IMR-90 (cell line): ENCODE measurements around the gene ZNF691. TPM values are rescaled to one million over a fixed set of nuclear protein-coding genes. Genes with fewer than 3 reads are reported as not detected.

Source experiments
- ATAC-seq: fragments of 200-7000 bp; cut with Tn5 transposase; 2 replicates; pipeline ENCODE4 v1.9.1; 2020; ENCODE audit warnings: low read depth, mild to moderate bottlenecking, moderate library complexity
- BruUV-seq: library from RNA; stranded (reverse); fragments of 400-500 nt; replicated peaks from 2 replicates; lab custom pipeline; 2021; lab: Mats Ljungman, UMichigan
- CTCF ChIA-PET: fragments of 300-600 bp; formaldehyde crosslinking; extraction: SDS; loops from one replicate; lab custom pipeline; 2021; ENCODE audit warnings: antibody characterized with exemption; lab: Yijun Ruan, JAX
- POLR2A ChIA-PET: fragments of 300-600 bp; sonication (Branson Sonifier 250); formaldehyde crosslinking; loops from one replicate; lab custom pipeline; 2022; ENCODE audit warnings: antibody characterized with exemption; ENCODE audit not compliant: unreplicated experiment; lab: Charles Lee
- DNase-seq: peaks from one replicate; pipeline ENCODE4 v3.0.0; 2013
- H2AFZ ChIP-seq: replicated peaks from 2 replicates; pipeline ENCODE3; 2013; ENCODE audit warnings: low read length, mild to moderate bottlenecking; ENCODE audit not compliant: poor library complexity
- H2AK5ac ChIP-seq: 2 replicates; pipeline ENCODE4 v1.6.1; 2013; ENCODE audit warnings: low read depth, low read length, inconsistent platforms
- H2AK9ac ChIP-seq: replicated peaks from 2 replicates; pipeline ENCODE3; 2013; ENCODE audit warnings: mild to moderate bottlenecking, low read depth, low read length, moderate library complexity; ENCODE audit not compliant: poor library complexity
- H2BK120ac ChIP-seq: 2 replicates; pipeline ENCODE4 v1.6.1; 2013; ENCODE audit warnings: low read depth, low read length, inconsistent platforms
- H2BK15ac ChIP-seq: 3 replicates; pipeline ENCODE4 v1.6.1; 2013; ENCODE audit warnings: low read depth, low read length, inconsistent platforms
- H2BK20ac ChIP-seq: 2 replicates; pipeline ENCODE4 v1.6.1; 2013; ENCODE audit warnings: low read depth, mild to moderate bottlenecking, inconsistent platforms, low read length, moderate library complexity
- H2BK5ac ChIP-seq: 2 replicates; pipeline ENCODE4 v1.6.1; 2013; ENCODE audit warnings: mild to moderate bottlenecking, low read depth, low read length, inconsistent platforms; ENCODE audit not compliant: poor library complexity, severe bottlenecking
- H3K14ac ChIP-seq: replicated peaks from 2 replicates; pipeline ENCODE4 v1.6.1; 2013; ENCODE audit warnings: low read depth, low read length, inconsistent platforms
- H3K18ac ChIP-seq: 2 replicates; pipeline ENCODE4 v1.6.1; 2013; ENCODE audit warnings: low read depth, low read length, control low read depth
- H3K23ac ChIP-seq: 2 replicates; pipeline ENCODE4 v1.6.1; 2013; ENCODE audit warnings: low read depth, low read length, inconsistent platforms
- H3K27ac ChIP-seq: 2 replicates; pipeline ENCODE4 v1.5.1; 2013; ENCODE audit warnings: mild to moderate bottlenecking, control low read depth, low read length; ENCODE audit not compliant: insufficient read depth
- H3K27me3 ChIP-seq: 2 replicates; pipeline ENCODE4 v1.6.1; 2013; ENCODE audit warnings: low read length; ENCODE audit not compliant: control insufficient read depth, insufficient read depth
- H3K36me3 ChIP-seq: 2 replicates; pipeline ENCODE4 v1.6.1; 2013; ENCODE audit warnings: low read length, mixed read lengths; ENCODE audit not compliant: control insufficient read depth, insufficient read depth
- H3K4ac ChIP-seq: 2 replicates; pipeline ENCODE4 v1.6.1; 2013; ENCODE audit warnings: low read depth, low read length, inconsistent platforms
- H3K4me1 ChIP-seq: 2 replicates; pipeline ENCODE4 v1.6.1; 2013; ENCODE audit warnings: low read length, mixed read lengths; ENCODE audit not compliant: control insufficient read depth, insufficient read depth
- H3K4me2 ChIP-seq: 2 replicates; pipeline ENCODE4 v1.6.1; 2013; ENCODE audit warnings: low read depth, mild to moderate bottlenecking, control low read depth, low read length, moderate library complexity
- H3K4me3 ChIP-seq: 2 replicates; pipeline ENCODE4 v1.5.1; 2013; ENCODE audit warnings: low read depth, mild to moderate bottlenecking, control low read depth, low read length, moderate library complexity; ENCODE audit not compliant: insufficient read depth
- H3K56ac ChIP-seq: 2 replicates; pipeline ENCODE4 v1.6.1; 2013; ENCODE audit warnings: low read length, inconsistent platforms; ENCODE audit not compliant: insufficient read depth; ENCODE audit errors: extremely low read depth
- H3K79me1 ChIP-seq, 2 experiments: 2 replicates each; pipeline ENCODE4 v1.6.1; 2013; ENCODE audit warnings: low read length in 2 of 2, inconsistent platforms in 1 of 2, low read depth in 1 of 2
- H3K9ac ChIP-seq: 2 replicates; pipeline ENCODE4 v1.6.1; 2013; ENCODE audit warnings: low read depth, low read length, control low read depth
- H3K9me1 ChIP-seq: 2 replicates; pipeline ENCODE4 v1.6.1; 2013; ENCODE audit warnings: low read length, inconsistent platforms; ENCODE audit not compliant: insufficient read depth
- H3K9me3 ChIP-seq: 2 replicates; pipeline ENCODE4 v1.6.1; 2013; ENCODE audit warnings: low read length; ENCODE audit not compliant: control insufficient read depth, insufficient read depth
- H4K20me1 ChIP-seq: 2 replicates; pipeline ENCODE4 v1.6.1; 2013; ENCODE audit warnings: low read length, inconsistent platforms; ENCODE audit not compliant: insufficient read depth
- H4K5ac ChIP-seq: 2 replicates; pipeline ENCODE4 v1.6.1; 2013; ENCODE audit warnings: mild to moderate bottlenecking, low read depth, low read length, control low read depth
- H4K8ac ChIP-seq, 2 experiments: 2 replicates each; pipeline ENCODE4 v1.6.1; 2013; ENCODE audit warnings: low read depth in 2 of 2, low read length in 2 of 2, control low read depth in 1 of 2, inconsistent platforms in 1 of 2
- H4K91ac ChIP-seq: 2 replicates; pipeline ENCODE4 v1.6.1; 2013; ENCODE audit warnings: low read depth, low read length, inconsistent platforms; ENCODE audit not compliant: insufficient read depth
- BHLHE40 ChIP-seq: fragments of 150-350 bp; IDR thresholded peaks from 2 replicates; pipeline ENCODE4 v1.6.1; 2016; ENCODE audit warnings: mild to moderate bottlenecking, low read depth, low read length
- CEBPB ChIP-seq: IDR thresholded peaks from 2 replicates; pipeline ENCODE4 v1.6.1; 2012; ENCODE audit warnings: low read depth, low read length, improper control_type of control experiment
- CHD1 ChIP-seq: IDR thresholded peaks from 2 replicates; pipeline ENCODE4 v1.6.1; 2012; ENCODE audit warnings: low read depth, low read length, improper control_type of control experiment
- FOS ChIP-seq: fragments of 150-350 bp; IDR thresholded peaks from 2 replicates; pipeline ENCODE4 v1.6.1; 2016; ENCODE audit warnings: low read depth, low read length
- MAFK ChIP-seq: IDR thresholded peaks from 2 replicates; pipeline ENCODE4 v1.6.1; 2012; ENCODE audit warnings: low read depth, low read length, improper control_type of control experiment
- MAZ ChIP-seq: IDR thresholded peaks from 2 replicates; pipeline ENCODE4 v1.6.1; 2012; ENCODE audit warnings: low read depth, mild to moderate bottlenecking, low read length, improper control_type of control experiment, moderate library complexity, borderline replicate concordance
- NFE2L2 ChIP-seq: fragments of 150-350 bp; IDR thresholded peaks from 2 replicates; pipeline ENCODE4 v1.6.1; 2016; ENCODE audit warnings: low read depth, mild to moderate bottlenecking, low read length
- RCOR1 ChIP-seq: IDR thresholded peaks from 2 replicates; pipeline ENCODE4 v1.6.1; 2012; ENCODE audit warnings: mild to moderate bottlenecking, low read length, improper control_type of control experiment; ENCODE audit not compliant: insufficient replicate concordance
- RFX5 ChIP-seq: IDR thresholded peaks from 2 replicates; pipeline ENCODE4 v1.8.0; 2012; ENCODE audit warnings: low read depth, mild to moderate bottlenecking, low read length, moderate library complexity
- SMC3 ChIP-seq: fragments of 150-350 bp; IDR thresholded peaks from 2 replicates; pipeline ENCODE4 v1.6.1; 2016; ENCODE audit warnings: low read depth, mild to moderate bottlenecking, antibody characterized with exemption, low read length, moderate library complexity
- WGBS, 2 experiments: methylation state at CpG; one replicate each; pipeline versions ENCODE4 v1.1.5 to v1.1.7; 2013; ENCODE audit warnings: missing lambda C conversion rate in 2 of 2; ENCODE audit not compliant: insufficient read length in 1 of 2; ENCODE audit errors: extremely low coverage in 2 of 2; 5-methylcytosine and 5-hydroxymethylcytosine counted together
- dilution Hi-C: fragments of 300-500 bp; cut with HindIII; formaldehyde crosslinking; loops from one replicate; pipeline ENCODE4 v1.14.3; 2018; ENCODE audit warnings: low sequenced_read_pairs; ENCODE audit not compliant: unreplicated experiment
- in situ Hi-C: fragments of 300-500 bp; cut with MboI; formaldehyde crosslinking; loops from 3 replicates; pipeline ENCODE4 v1.14.3; 2019; ENCODE audit warnings: low sequenced_read_pairs, inconsistent platforms, mixed read lengths
- intact Hi-C: fragments of 100-400 bp; cut with micrococcal nuclease; formaldehyde crosslinking; loops from 2 replicates; pipeline ENCODE4 v1.10.0; 2022
- polyA plus RNA-seq, 3 experiments: library from polyadenylated mRNA; depleted of rRNA; stranded (reverse); fragments of >200 nt; gene quantifications; 2 replicates each; pipeline ENCODE4 v1.2.3, GENCODE V29; 2012; ENCODE audit warnings: low replicate concordance in 1 of 3
- total RNA-seq: library from RNA; depleted of rRNA; stranded (reverse); fragments of >200 nt; gene quantifications from 2 replicates; pipeline ENCODE4 v1.2.3, GENCODE V29; 2012
- TF ChIP-seq, protein P1 (sequence below): fragments of 150-350 bp; IDR thresholded peaks from 2 replicates; pipeline ENCODE4 v1.6.1; 2016; ENCODE audit warnings: low read depth, mild to moderate bottlenecking, low read length, moderate library complexity, borderline replicate concordance

ZNF691 gene
- total and polyA plus RNA-seq, 2 of the 4 experiments (the other 2 are of a cell fraction) = 6.8 to 13.6 TPM

DNA sequence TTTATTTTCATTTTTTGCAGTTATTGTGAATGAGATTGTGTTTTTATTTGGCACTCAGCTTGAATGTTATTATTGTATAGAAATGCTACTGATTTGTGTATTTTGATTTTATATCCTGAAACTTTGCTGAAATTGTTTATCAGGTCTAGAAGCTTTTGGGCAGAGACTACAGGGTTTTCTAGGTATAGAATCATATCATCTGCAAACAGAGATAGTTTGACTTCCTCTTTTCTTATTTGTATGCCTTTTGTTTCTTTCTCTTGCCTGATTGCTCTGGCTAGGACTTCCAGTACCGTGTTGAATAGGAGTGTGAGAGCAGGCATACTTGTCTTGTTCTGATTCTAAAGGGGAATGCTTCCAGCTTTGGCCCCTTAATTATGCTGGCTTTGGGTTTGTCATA lies 27.3 kb downstream of the ZNF691 start:
- Histone ChIP-seq H3K4me2 (no peak overlapping the region), H2BK20ac (no peak overlapping the region), H3K36me3 (no peaks in the 10 kb centered on the region), H2AK9ac (no peak overlapping the region), H3K18ac (no peak overlapping the region), H2AK5ac (no peak overlapping the region), H2BK5ac (no peak overlapping the region), H3K27ac (no peak overlapping the region), H3K9ac (no peak overlapping the region), H3K9me3 (no peaks in the 10 kb centered on the region), H3K4ac (no peak overlapping the region), H4K5ac (no peak overlapping the region), H2BK120ac (no peak overlapping the region), H2AFZ (no peak overlapping the region), H3K4me1 (no peaks in the 10 kb centered on the region), H3K56ac (no peak overlapping the region), H3K14ac (no peak overlapping the region), H3K27me3 (peaks cover 11% of the 10 kb centered on the region), H3K4me3 (no peak overlapping the region), H4K8ac (no peak overlapping the region), H3K9me1 (no peaks in the 10 kb centered on the region), H3K79me1 (no peaks in the 10 kb centered on the region), H4K20me1 (no peaks in the 10 kb centered on the region), H4K91ac (no peak overlapping the region), H2BK15ac (no peak overlapping the region), H3K23ac (no peak overlapping the region)
- dilution Hi-C loops = no loop called here
- intact Hi-C loops = no loop called here
- no CpG with 5 or more reads among the region's 1 CpG for WGBS, 2 experiments
- TF ChIP-seq CEBPB = no peak
- TF ChIP-seq MAZ = no peak
- no peak for TF ChIP-seq BHLHE40
- TF ChIP-seq SMC3 = no peak
- no peak for TF ChIP-seq CHD1
- TF ChIP-seq MAFK = no peak
- no peak for TF ChIP-seq NFE2L2
- no peak for TF ChIP-seq FOS
- no peak for TF ChIP-seq RFX5
- TF ChIP-seq RCOR1 = no peak
- TF ChIP-seq, protein P1, sequence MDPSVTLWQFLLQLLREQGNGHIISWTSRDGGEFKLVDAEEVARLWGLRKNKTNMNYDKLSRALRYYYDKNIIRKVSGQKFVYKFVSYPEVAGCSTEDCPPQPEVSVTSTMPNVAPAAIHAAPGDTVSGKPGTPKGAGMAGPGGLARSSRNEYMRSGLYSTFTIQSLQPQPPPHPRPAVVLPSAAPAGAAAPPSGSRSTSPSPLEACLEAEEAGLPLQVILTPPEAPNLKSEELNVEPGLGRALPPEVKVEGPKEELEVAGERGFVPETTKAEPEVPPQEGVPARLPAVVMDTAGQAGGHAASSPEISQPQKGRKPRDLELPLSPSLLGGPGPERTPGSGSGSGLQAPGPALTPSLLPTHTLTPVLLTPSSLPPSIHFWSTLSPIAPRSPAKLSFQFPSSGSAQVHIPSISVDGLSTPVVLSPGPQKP = no peak
- DNase-seq (no peak), ATAC-seq (no peak)
- no TSS peak for BruUV-seq
- in situ Hi-C loops = no loop called here
- ChIA-PET CTCF (no interaction called here), POLR2A (no interaction called here)
